NCI-H2081 (cell line): ENCODE data around the gene CLEC16A.
A peak's percentile ranks its signal among the peaks of the same experiment; 100 is the strongest.

ENCODE experiments used
- DNase-seq, 2 experiments: peaks; one replicate each; lab custom pipeline; 2025; lab: John Stamatoyannopoulos, UW

Gene CLEC16A

GRCh38 chr16:11045441-11045840 lies 101.1 kb downstream of the CLEC16A start:
- no peak for DNase-seq

GRCh38 chr16:11045846-11046245 lies 101.5 kb downstream of the CLEC16A start:
- DNase-seq, result no peak

- no peak for DNase-seq
Measured at GRCh38 chr16:11046382-11046931, 102.1 kb downstream of the CLEC16A start.

GRCh38 chr16:11047057-11047456 lies 102.7 kb downstream of the CLEC16A start:
- peak; percentile 14 to 39 for DNase-seq

GRCh38 chr16:11047939-11048800 lies 103.8 kb downstream of the CLEC16A start:
- DNase-seq, result no peak

GRCh38 chr16:11049396-11050059 lies 105.2 kb downstream of the CLEC16A start:
- DNase-seq, result no peak

GRCh38 chr16:11050536-11050935 lies 106.2 kb downstream of the CLEC16A start:
- no peak for DNase-seq

- DNase-seq, result peak; percentile 5 to 33
Measured at GRCh38 chr16:11050944-11051343, 106.6 kb downstream of the CLEC16A start.

- DNase-seq, result no peak
Measured at GRCh38 chr16:11051430-11051829, 107.1 kb downstream of the CLEC16A start.

GRCh38 chr16:11051879-11052808 lies 107.8 kb downstream of the CLEC16A start:
- DNase-seq, result no peak

GRCh38 chr16:11053916-11054460 lies 109.6 kb downstream of the CLEC16A start:
- no peak for DNase-seq

- no peak for DNase-seq
Measured at GRCh38 chr16:11056090-11056992, 112.0 kb downstream of the CLEC16A start.

- no peak for DNase-seq
Measured at GRCh38 chr16:11056993-11057649, 112.8 kb downstream of the CLEC16A start.

GRCh38 chr16:11057711-11058345 lies 113.5 kb downstream of the CLEC16A start:
- DNase-seq, result no peak

- DNase-seq, result no peak
Measured at GRCh38 chr16:11058832-11059231, 114.5 kb downstream of the CLEC16A start.

GRCh38 chr16:11059588-11059987 lies 115.2 kb downstream of the CLEC16A start:
- no peak for DNase-seq

GRCh38 chr16:11060364-11060763 lies 116.0 kb downstream of the CLEC16A start:
- no peak for DNase-seq

GRCh38 chr16:11060842-11061241 lies 116.5 kb downstream of the CLEC16A start:
- DNase-seq, result no peak

- no peak for DNase-seq
Measured at GRCh38 chr16:11061629-11062270, 117.4 kb downstream of the CLEC16A start.
